Activated T-cell treated with anti-CD3 and anti-CD28 coated beads for 24 hours (primary cell): Measurements from ENCODE around the gene PCED1B.

Experiments
- DNase-seq: peaks from one replicate; pipeline ENCODE4 v3.0.0-alpha.2; 2020; ENCODE audit warnings: low read depth

PCED1B gene

GRCh38 chr12:47120736-47121135, 41.3 kb downstream of the PCED1B start:
- DNase-seq: no peak

- no peak for DNase-seq
These were observed 41.7 kb downstream of the PCED1B start for GRCh38 chr12:47121146-47121545.

- no peak for DNase-seq
These were observed 43.2 kb downstream of the PCED1B start for GRCh38 chr12:47122602-47123001.

- DNase-seq: no peak
These were observed 44.3 kb downstream of the PCED1B start for GRCh38 chr12:47123730-47124129.

- DNase-seq: no peak
These were observed 45.0 kb downstream of the PCED1B start for GRCh38 chr12:47124451-47124850.

GRCh38 chr12:47126246-47126645, 46.8 kb downstream of the PCED1B start:
- DNase-seq: no peak

GRCh38 chr12:47131011-47131410, 51.6 kb downstream of the PCED1B start:
- DNase-seq: no peak

GRCh38 chr12:47134005-47134404, 54.6 kb downstream of the PCED1B start:
- DNase-seq: no peak

- no peak for DNase-seq
These were observed 56.2 kb downstream of the PCED1B start for GRCh38 chr12:47135578-47135977.

- DNase-seq: no peak
These were observed 59.7 kb downstream of the PCED1B start for GRCh38 chr12:47139000-47139681.

- DNase-seq: no peak
These were observed 62.0 kb downstream of the PCED1B start for GRCh38 chr12:47141459-47141858.

- no peak for DNase-seq
These were observed 65.3 kb downstream of the PCED1B start for GRCh38 chr12:47144769-47145168.

- DNase-seq: no peak
These were observed 65.8 kb downstream of the PCED1B start for GRCh38 chr12:47145188-47145587.

GRCh38 chr12:47147739-47148138, 68.3 kb downstream of the PCED1B start:
- DNase-seq: no peak

- DNase-seq: no peak
These were observed 69.7 kb downstream of the PCED1B start for GRCh38 chr12:47149146-47149545.

GRCh38 chr12:47152095-47152494, 72.7 kb downstream of the PCED1B start:
- no peak for DNase-seq

- no peak for DNase-seq
These were observed 76.2 kb downstream of the PCED1B start for GRCh38 chr12:47155457-47156166.

- no peak for DNase-seq
These were observed 76.8 kb downstream of the PCED1B start for GRCh38 chr12:47156167-47156736.

- no peak for DNase-seq
These were observed 79.4 kb downstream of the PCED1B start for GRCh38 chr12:47158792-47159191.

- no peak for DNase-seq
These were observed 79.9 kb downstream of the PCED1B start for GRCh38 chr12:47159348-47159747.

GRCh38 chr12:47160316-47161244, 81.2 kb downstream of the PCED1B start:
- no peak for DNase-seq

GRCh38 chr12:47164116-47164515, 84.7 kb downstream of the PCED1B start:
- no peak for DNase-seq
